Loucy (cell line): Measurements from ENCODE around the gene PRDM4.

ENCODE experiments used
- H2AFZ ChIP-seq: fragments of 200-600 bp; sonication (generic); 2 replicates; pipeline ENCODE4 v1.6.0; 2016; ENCODE audit warnings: antibody characterized with exemption, mild to moderate bottlenecking, low read length, moderate library complexity
- H3F3A ChIP-seq: fragments of 200-600 bp; 2 replicates; pipeline ENCODE4 v1.6.0; 2016; ENCODE audit warnings: antibody characterized with exemption, low read depth, mild to moderate bottlenecking
- H3K27me3 ChIP-seq: fragments of 200-600 bp; sonication (generic); 2 replicates; pipeline ENCODE4 v1.6.1; 2014; ENCODE audit warnings: low read length, mild to moderate bottlenecking; ENCODE audit not compliant: insufficient read depth, poor library complexity, severe bottlenecking
- H3K36me3 ChIP-seq: fragments of 200-600 bp; sonication (generic); 2 replicates; pipeline ENCODE4 v1.6.1; 2016; ENCODE audit warnings: low read length; ENCODE audit not compliant: insufficient read depth
- H3K4me1 ChIP-seq: fragments of 200-600 bp; sonication (generic); 2 replicates; pipeline ENCODE4 v1.5.1; 2014; ENCODE audit warnings: low read length, mild to moderate bottlenecking; ENCODE audit not compliant: insufficient read depth, poor library complexity, severe bottlenecking
- H3K4me2 ChIP-seq: fragments of 200-600 bp; sonication (generic); 2 replicates; pipeline ENCODE4 v1.6.0; 2014; ENCODE audit warnings: antibody characterized with exemption, low read length, low read depth, mild to moderate bottlenecking; ENCODE audit not compliant: poor library complexity, severe bottlenecking
- H3K4me3 ChIP-seq: fragments of 200-600 bp; sonication (generic); 2 replicates; pipeline ENCODE4 v1.5.1; 2014; ENCODE audit warnings: low read length, mild to moderate bottlenecking, mixed read lengths; ENCODE audit not compliant: poor library complexity, severe bottlenecking
- H3K79me2 ChIP-seq: fragments of 200-600 bp; sonication (generic); 2 replicates; pipeline ENCODE4 v1.6.1; 2014; ENCODE audit warnings: low read length; ENCODE audit not compliant: insufficient read depth
- H3K9ac ChIP-seq: fragments of 200-600 bp; sonication (generic); 2 replicates; pipeline ENCODE4 v1.6.0; 2014; ENCODE audit warnings: mild to moderate bottlenecking, low read depth, low read length, moderate library complexity; ENCODE audit not compliant: poor library complexity, severe bottlenecking
- H3K9me2 ChIP-seq: fragments of 200-600 bp; sonication (generic); replicated peaks from 2 replicates; pipeline ENCODE4 v1.6.1; 2016; ENCODE audit warnings: low read depth, low read length, mixed read lengths
- H3K9me3 ChIP-seq: fragments of 200-600 bp; sonication (generic); 2 replicates; pipeline ENCODE4 v1.6.1; 2014; ENCODE audit warnings: mild to moderate bottlenecking, antibody characterized with exemption, low read length, low read depth; ENCODE audit not compliant: insufficient read depth
- H4K20me1 ChIP-seq: fragments of 200-600 bp; sonication (generic); 2 replicates; pipeline ENCODE4 v1.6.0; 2014; ENCODE audit warnings: antibody characterized with exemption, low read length, mild to moderate bottlenecking; ENCODE audit not compliant: insufficient read depth, poor library complexity, severe bottlenecking
- CTCF ChIP-seq: fragments of 200-600 bp; sonication (generic); conservative IDR thresholded peaks from 2 replicates; pipeline ENCODE4 v1.5.1; 2014; ENCODE audit warnings: mild to moderate bottlenecking, antibody characterized with exemption, low read length
- EZH2phosphoT487 ChIP-seq: fragments of 200-600 bp; IDR thresholded peaks from 2 replicates; pipeline ENCODE4 v1.6.1; 2018; ENCODE audit warnings: antibody characterized with exemption, mild to moderate bottlenecking, moderate library complexity, borderline replicate concordance

The PRDM4 gene

GRCh38 chr12:107760809-107761501 lies at the start of gene PRDM4:
PRDM4 (minus strand) TSS chr12:107761137; CDS start chr12:107760515, 622 bp downstream.
- no peaks in the 10 kb centered on the region for H3K9me3 ChIP-seq
- H3F3A ChIP-seq, result no peaks in the 10 kb centered on the region
- peaks cover 35% of the 10 kb centered on the region for H3K4me1 ChIP-seq
- H2AFZ ChIP-seq, result peak within 1 kb of the TSS; percentile 81
- H3K4me2 ChIP-seq, result peak within 1 kb of the TSS; percentile 97
- H3K4me3 ChIP-seq, result peak within 1 kb of the TSS; percentile 91
- peak; percentile 62 for TF ChIP-seq CTCF
- no peak for TF ChIP-seq EZH2phosphoT487
- H3K36me3 ChIP-seq, result peaks cover 10% of the 10 kb centered on the region; the same call in 1 of the 2 replicates
- H3K9ac ChIP-seq, result peak within 1 kb of the TSS; percentile 89
- H3K79me2 ChIP-seq, result peaks cover 46% of the 10 kb centered on the region
- peaks cover 38% of the 10 kb centered on the region for H4K20me1 ChIP-seq
- H3K27me3 ChIP-seq, result no peaks in the 10 kb centered on the region
- no peaks in the 10 kb centered on the region for H3K9me2 ChIP-seq

GRCh38 chr12:107807471-107808150 lies 46.7 kb upstream of the PRDM4 start:
- no peaks in the 10 kb centered on the region for H3K9me2 ChIP-seq
- H3K4me3 ChIP-seq, result no peak overlapping the region
- H3K36me3 ChIP-seq, result no peaks in the 10 kb centered on the region
- H3K79me2 ChIP-seq, result no peaks in the 10 kb centered on the region
- H3K4me1 ChIP-seq, result peaks cover 11% of the 10 kb centered on the region
- no peaks in the 10 kb centered on the region for H4K20me1 ChIP-seq
- no peak overlapping the region for H3K4me2 ChIP-seq
- H3F3A ChIP-seq, result no peaks in the 10 kb centered on the region
- TF ChIP-seq CTCF (no peak), EZH2phosphoT487 (no peak)
- H3K9ac ChIP-seq, result no peak overlapping the region
- H3K27me3 ChIP-seq, result no peaks in the 10 kb centered on the region
- H3K9me3 ChIP-seq, result no peaks in the 10 kb centered on the region
- H2AFZ ChIP-seq, result no peak overlapping the region

- H3K4me2 ChIP-seq, result no peak overlapping the region
- TF ChIP-seq CTCF (no peak), EZH2phosphoT487 (no peak)
These were observed 44.7 kb upstream of the PRDM4 start for GRCh38 chr12:107805488-107806180.

More at GRCh38 chr12:107805488-107806180, 44.7 kb upstream of the PRDM4 start:
- H3K4me3 ChIP-seq, result no peak overlapping the region
- no peaks in the 10 kb centered on the region for H3K79me2 ChIP-seq
- H4K20me1 ChIP-seq, result no peaks in the 10 kb centered on the region
- H3F3A ChIP-seq, result no peaks in the 10 kb centered on the region
- no peaks in the 10 kb centered on the region for H3K36me3 ChIP-seq
- no peaks in the 10 kb centered on the region for H3K9me3 ChIP-seq
- peaks cover 11% of the 10 kb centered on the region for H3K4me1 ChIP-seq
- H3K9me2 ChIP-seq, result no peaks in the 10 kb centered on the region
- H3K27me3 ChIP-seq, result no peaks in the 10 kb centered on the region
- no peak overlapping the region for H2AFZ ChIP-seq
- no peak overlapping the region for H3K9ac ChIP-seq
